Fibroblast of lung (primary cell): ENCODE data around the gene DTX1. TPM values are rescaled to one million over a fixed set of nuclear protein-coding genes. Genes with fewer than 3 reads are reported as not detected.
A peak's percentile ranks its signal among the peaks of the same experiment; 100 is the strongest.

Source experiments
- DNase-seq, 2 donors: peaks; one replicate each; pipeline versions ENCODE4 v3.0.0 to v3.0.0-alpha.2; 2010; ENCODE audit warnings: low read depth in 2 of 2
- H2AFZ ChIP-seq: 2 replicates; pipeline ENCODE4 v1.5.1; 2012; ENCODE audit warnings: low read length, control low read depth, inconsistent platforms
- H3K27ac ChIP-seq: 2 replicates; pipeline ENCODE4 v1.5.1; 2011; ENCODE audit warnings: low read length, control low read depth; ENCODE audit not compliant: insufficient read depth
- H3K27me3 ChIP-seq: 2 replicates; pipeline ENCODE4 v1.5.1; 2011; ENCODE audit warnings: mild to moderate bottlenecking, low read length; ENCODE audit not compliant: control insufficient read depth, insufficient read depth
- H3K36me3 ChIP-seq: 2 replicates; pipeline ENCODE4 v1.5.1; 2011; ENCODE audit warnings: low read length; ENCODE audit not compliant: control insufficient read depth, insufficient read depth
- H3K4me1 ChIP-seq: 2 replicates; pipeline ENCODE4 v1.5.1; 2011; ENCODE audit warnings: low read length; ENCODE audit not compliant: control insufficient read depth, insufficient read depth; ENCODE audit errors: extremely low read depth
- H3K4me2 ChIP-seq: 2 replicates; pipeline ENCODE4 v1.5.1; 2011; ENCODE audit warnings: low read length, control low read depth; ENCODE audit not compliant: insufficient read depth; ENCODE audit errors: extremely low read depth
- H3K4me3 ChIP-seq, 4 experiments: fragments of 200-600 bp in 1 of 4; sonication (generic) in 1 of 4; replicated peaks in 1 of 4; 2 replicates each; pipeline ENCODE4 v1.5.1; 2011 to 2016; ENCODE audit warnings: low read length in 4 of 4, low read depth in 3 of 4, mild to moderate bottlenecking in 3 of 4, control low read depth in 2 of 4, inconsistent platforms in 1 of 4, mixed read lengths in 1 of 4; ENCODE audit not compliant: insufficient read depth in 1 of 4; ENCODE audit errors: control extremely low read depth in 1 of 4
- H3K79me2 ChIP-seq: 2 replicates; pipeline ENCODE4 v1.5.1; 2012; ENCODE audit warnings: mild to moderate bottlenecking, low read length, inconsistent platforms; ENCODE audit not compliant: control insufficient read depth, insufficient read depth
- H3K9ac ChIP-seq: 2 replicates; pipeline ENCODE4 v1.5.1; 2011; ENCODE audit warnings: mild to moderate bottlenecking, low read length, control low read depth; ENCODE audit not compliant: insufficient read depth
- H3K9me3 ChIP-seq: 2 replicates; pipeline ENCODE4 v1.5.1; 2012; ENCODE audit warnings: low read depth, low read length; ENCODE audit not compliant: control insufficient read depth, insufficient read depth
- H4K20me1 ChIP-seq: 2 replicates; pipeline ENCODE4 v1.5.1; 2011; ENCODE audit warnings: low read length; ENCODE audit not compliant: control insufficient read depth, insufficient read depth; ENCODE audit errors: extremely low read depth
- EZH2 ChIP-seq: IDR thresholded peaks from 2 replicates; pipeline ENCODE4 v1.5.1; 2012; ENCODE audit warnings: low read length, control low read depth, mild to moderate bottlenecking; ENCODE audit errors: missing control alignments
- polyA plus RNA-seq, 2 donors: library from polyadenylated mRNA; depleted of rRNA in 1 of 2; stranded (reverse) in 1 of 2; unstranded in 1 of 2; fragments of >200 nt; gene quantifications; 2 replicates each; pipeline ENCODE4 v1.2.1, GENCODE V29; 2011 to 2012; ENCODE audit warnings: missing spikeins in 1 of 2
- total RNA-seq: library from RNA; depleted of rRNA; stranded (reverse); fragments of >200 nt; gene quantifications from 2 replicates; pipeline ENCODE4 v1.2.1, GENCODE V29; 2014
- TF ChIP-seq, protein P1 (sequence below), 2 donors: IDR thresholded peaks in 1 of 2; conservative IDR thresholded peaks in 1 of 2; 1 replicate in 1 of 2; 2 replicates in 1 of 2; pipeline ENCODE4 v1.5.1; 2011 to 2012; ENCODE audit warnings: low read length in 2 of 2, control low read depth in 1 of 2, inconsistent platforms in 1 of 2, low read depth in 1 of 2, mild to moderate bottlenecking in 1 of 2

DTX1 gene
- total and polyA plus RNA-seq, 2 donors (not counting 1 experiment from before 2014, with no cell fraction given) = not detected

DNA sequence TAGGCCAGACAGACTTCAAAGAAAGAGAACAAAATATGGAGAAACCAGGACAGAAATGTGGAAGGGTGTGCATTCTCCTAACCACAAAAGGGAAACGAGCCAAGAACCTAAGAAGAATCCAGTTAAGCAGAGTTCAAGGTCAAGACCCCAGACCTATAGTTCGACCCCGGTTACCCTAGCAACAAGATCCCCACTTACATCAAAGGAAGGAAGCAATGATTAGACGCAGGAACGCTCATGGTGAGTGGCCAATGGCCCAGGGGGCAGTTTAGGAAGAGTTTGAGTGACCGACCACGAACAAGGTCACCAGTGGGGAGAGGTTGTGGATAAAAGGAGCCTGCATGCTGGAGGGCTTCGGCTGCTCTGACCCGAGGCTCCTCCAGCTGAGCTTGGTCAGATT lies 42.0 kb upstream of the DTX1 start:
- Histone ChIP-seq H3K4me2 (no peak overlapping the region), H3K9me3 (no peaks in the 10 kb centered on the region), H3K79me2 (no peaks in the 10 kb centered on the region), H3K27me3 (no peaks in the 10 kb centered on the region), H3K4me1 (no peaks in the 10 kb centered on the region), H4K20me1 (no peaks in the 10 kb centered on the region), H3K4me3 (no peak overlapping the region), H3K9ac (no peak overlapping the region), H3K36me3 (no peaks in the 10 kb centered on the region), H3K27ac (no peak overlapping the region), H2AFZ (no peak overlapping the region)
- TF ChIP-seq EZH2 = no peak
- TF ChIP-seq, protein P1, sequence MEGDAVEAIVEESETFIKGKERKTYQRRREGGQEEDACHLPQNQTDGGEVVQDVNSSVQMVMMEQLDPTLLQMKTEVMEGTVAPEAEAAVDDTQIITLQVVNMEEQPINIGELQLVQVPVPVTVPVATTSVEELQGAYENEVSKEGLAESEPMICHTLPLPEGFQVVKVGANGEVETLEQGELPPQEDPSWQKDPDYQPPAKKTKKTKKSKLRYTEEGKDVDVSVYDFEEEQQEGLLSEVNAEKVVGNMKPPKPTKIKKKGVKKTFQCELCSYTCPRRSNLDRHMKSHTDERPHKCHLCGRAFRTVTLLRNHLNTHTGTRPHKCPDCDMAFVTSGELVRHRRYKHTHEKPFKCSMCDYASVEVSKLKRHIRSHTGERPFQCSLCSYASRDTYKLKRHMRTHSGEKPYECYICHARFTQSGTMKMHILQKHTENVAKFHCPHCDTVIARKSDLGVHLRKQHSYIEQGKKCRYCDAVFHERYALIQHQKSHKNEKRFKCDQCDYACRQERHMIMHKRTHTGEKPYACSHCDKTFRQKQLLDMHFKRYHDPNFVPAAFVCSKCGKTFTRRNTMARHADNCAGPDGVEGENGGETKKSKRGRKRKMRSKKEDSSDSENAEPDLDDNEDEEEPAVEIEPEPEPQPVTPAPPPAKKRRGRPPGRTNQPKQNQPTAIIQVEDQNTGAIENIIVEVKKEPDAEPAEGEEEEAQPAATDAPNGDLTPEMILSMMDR (conservative IDR thresholded peaks at IDR 0.05 in 1 of 2, IDR thresholded peaks at IDR 0.05 in 1 of 2; ENCODE audit: low read depth in 1 of 2, low read length in 2 of 2) = no peak
- DNase-seq = no peak

DNA sequence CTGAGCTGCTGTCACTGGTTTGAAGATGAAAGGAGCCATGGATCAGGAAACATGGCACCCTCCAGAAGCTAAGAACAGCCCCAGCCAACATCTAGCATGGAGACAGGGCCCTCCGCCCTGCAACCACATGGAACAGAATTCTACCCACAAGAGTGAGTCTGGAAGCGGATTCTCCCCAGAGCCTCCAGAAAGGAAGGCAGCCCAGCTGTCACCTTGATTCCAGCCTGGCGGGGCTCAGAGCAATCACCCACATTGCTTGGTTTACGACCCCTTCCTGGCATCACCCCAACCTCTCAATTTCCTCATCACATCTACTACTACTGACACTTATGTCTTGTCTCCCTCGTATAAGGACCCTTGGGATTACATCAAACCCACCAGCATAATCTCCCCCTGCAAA lies 39.7 kb upstream of the DTX1 start:
- TF ChIP-seq, protein P1 (conservative IDR thresholded peaks at IDR 0.05 in 1 of 2, IDR thresholded peaks at IDR 0.05 in 1 of 2; ENCODE audit: low read depth in 1 of 2, low read length in 2 of 2) = no peak
- no peak for TF ChIP-seq EZH2
- H3K9me3 ChIP-seq = no peaks in the 10 kb centered on the region
- H3K27ac ChIP-seq = no peak overlapping the region
- no peaks in the 10 kb centered on the region for H3K36me3 ChIP-seq
- H4K20me1 ChIP-seq = no peaks in the 10 kb centered on the region
- H3K9ac ChIP-seq = no peak overlapping the region
- no peak overlapping the region for H2AFZ ChIP-seq
- H3K27me3 ChIP-seq = no peaks in the 10 kb centered on the region
- H3K4me3 ChIP-seq = no peak overlapping the region
- H3K79me2 ChIP-seq = no peaks in the 10 kb centered on the region
- DNase-seq = no peak
- no peaks in the 10 kb centered on the region for H3K4me1 ChIP-seq
- H3K4me2 ChIP-seq = no peak overlapping the region

DNA sequence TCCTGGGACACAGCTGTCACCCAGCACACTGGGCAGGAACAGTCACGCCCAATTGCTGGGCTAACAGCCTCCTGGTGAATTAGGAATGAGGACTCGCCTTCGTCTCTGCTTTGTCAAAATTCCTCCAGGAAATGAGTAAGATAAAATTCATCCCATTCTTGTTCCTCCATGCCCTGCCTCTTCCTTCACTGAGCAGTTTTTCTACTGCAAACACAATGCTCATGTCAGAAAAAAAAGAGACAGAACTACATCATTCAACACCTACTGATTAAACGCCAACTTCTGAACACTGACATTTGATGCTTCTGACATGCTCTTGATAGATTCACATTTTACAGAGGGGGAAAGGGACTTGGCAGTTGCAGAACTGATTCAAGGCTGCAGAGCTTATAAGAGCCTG lies 37.5 kb upstream of the DTX1 start:
- TF ChIP-seq, protein P1 (conservative IDR thresholded peaks at IDR 0.05 in 1 of 2, IDR thresholded peaks at IDR 0.05 in 1 of 2; ENCODE audit: low read depth in 1 of 2, low read length in 2 of 2) = no peak
- TF ChIP-seq EZH2 = no peak
- H3K79me2 ChIP-seq = no peaks in the 10 kb centered on the region
- peak in 1 of 2 donors; percentile 28 for DNase-seq
- no peak overlapping the region for H3K9ac ChIP-seq
- H3K9me3 ChIP-seq = no peaks in the 10 kb centered on the region
- H3K27ac ChIP-seq = no peak overlapping the region
- no peaks in the 10 kb centered on the region for H3K4me1 ChIP-seq
- no peak overlapping the region for H3K4me2 ChIP-seq
- no peaks in the 10 kb centered on the region for H3K27me3 ChIP-seq
- no peak overlapping the region for H3K4me3 ChIP-seq
- no peaks in the 10 kb centered on the region for H4K20me1 ChIP-seq
- H2AFZ ChIP-seq = no peak overlapping the region
- no peaks in the 10 kb centered on the region for H3K36me3 ChIP-seq
